GM12801 (cell line): Measurements from ENCODE around the gene EPHA4.

Experiments used
- CTCF ChIP-seq: IDR thresholded peaks from one replicate; pipeline ENCODE4 v1.5.1; 2011; ENCODE audit warnings: control low read depth; ENCODE audit not compliant: insufficient read length; ENCODE audit errors: extremely low read depth

The EPHA4 gene

DNA sequence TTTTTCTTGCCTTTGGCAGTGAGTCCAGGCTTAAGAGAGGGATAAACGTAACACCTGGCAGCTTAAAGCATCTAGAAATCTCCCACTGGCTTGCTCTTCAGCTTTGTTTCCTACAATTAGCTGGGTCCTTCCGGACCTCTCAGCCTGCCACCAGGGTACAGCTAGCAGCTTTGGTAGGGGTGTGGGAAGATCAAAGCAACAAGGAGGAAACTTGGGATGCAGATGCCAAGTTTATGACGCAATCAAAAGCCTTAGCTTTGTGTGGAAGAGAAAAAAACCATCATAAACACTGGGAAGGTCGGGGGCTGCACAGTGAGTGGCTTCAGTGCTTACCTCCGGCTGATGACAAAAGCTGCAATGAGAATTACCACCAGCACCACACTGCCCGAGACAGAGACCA, 116.9 kb downstream of the EPHA4 start:
- no peak for TF ChIP-seq CTCF

DNA sequence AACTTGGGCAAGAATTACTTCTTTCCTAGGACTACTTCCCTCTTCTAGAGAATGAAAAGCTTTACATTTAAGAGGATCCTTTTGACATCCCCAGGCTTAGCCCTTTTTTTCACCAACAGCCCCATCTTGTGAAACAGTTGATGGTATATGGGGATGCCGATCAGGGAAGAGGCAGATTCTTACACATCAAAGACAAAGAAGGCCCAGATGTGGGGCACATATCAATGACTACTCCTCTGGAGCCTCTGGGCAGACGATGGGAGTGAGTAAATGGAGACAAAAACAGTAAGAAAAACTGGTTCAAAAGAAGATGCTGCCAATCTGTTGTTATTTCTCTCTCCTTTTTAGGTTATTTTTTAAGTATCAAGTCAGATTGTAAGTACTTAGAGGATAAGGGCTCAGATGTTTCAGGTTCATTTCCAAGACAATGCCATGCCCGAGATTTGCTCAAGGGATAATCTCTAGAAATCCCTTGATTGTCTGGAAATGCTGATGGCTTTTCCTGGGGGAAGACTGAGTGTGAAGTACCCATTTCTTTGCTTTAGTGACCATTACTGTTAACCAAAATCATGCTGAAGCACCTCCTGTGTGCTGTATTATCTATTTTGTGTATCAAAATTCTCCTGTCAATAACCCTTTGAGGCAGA, 117.5 kb downstream of the EPHA4 start:
- no peak for TF ChIP-seq CTCF

GRCh38 chr2:221451862-221452788, 120.0 kb downstream of the EPHA4 start:
- no peak for TF ChIP-seq CTCF

GRCh38 chr2:221450280-221450679, 121.8 kb downstream of the EPHA4 start:
- no peak for TF ChIP-seq CTCF

GRCh38 chr2:221449406-221449805, 122.7 kb downstream of the EPHA4 start:
- TF ChIP-seq CTCF: no peak

DNA sequence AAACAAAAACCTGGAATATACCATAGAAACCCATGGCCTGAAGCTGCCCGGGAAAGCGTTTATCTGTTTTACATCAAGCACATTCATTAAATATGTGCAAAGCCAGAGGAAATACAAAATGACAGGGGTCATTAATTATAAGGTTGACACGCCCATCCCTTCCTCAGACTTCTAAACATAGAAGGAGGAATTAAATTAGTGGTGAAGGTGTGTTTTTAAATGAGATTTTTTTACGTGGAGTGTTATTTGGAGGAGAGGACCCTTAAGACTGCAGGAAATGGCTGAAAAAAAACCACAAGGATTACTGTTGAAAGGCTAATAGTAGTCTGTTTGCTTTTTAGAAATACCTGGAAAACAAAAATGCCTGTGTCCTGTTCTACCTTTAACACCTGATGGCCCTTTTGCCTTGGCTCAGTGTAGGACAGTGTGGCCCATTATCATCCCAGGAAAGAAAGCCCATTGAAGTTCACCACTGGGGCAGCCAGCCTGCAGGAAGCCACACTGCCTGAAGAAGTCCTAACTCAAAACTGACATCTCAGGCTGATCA, 123.2 kb downstream of the EPHA4 start:
- TF ChIP-seq CTCF: no peak

- no peak for TF ChIP-seq CTCF
These were observed 123.9 kb downstream of the EPHA4 start for GRCh38 chr2:221448057-221448843.
